ENCODE data around the gene SP5.

GRCh38 chr2:170681311-170681710 is 33.8 kb upstream of the SP5 start:
- no peak for TF ChIP-seq CTCF (IDR thresholded peaks at IDR 0.05; ENCODE audit: low read length)
- no peak for TF ChIP-seq EZH2 (optimal IDR thresholded peaks at IDR 0.05; ENCODE audit: low read depth, low read length)
- no peak for TF ChIP-seq EZH2phosphoT487 (IDR thresholded peaks at IDR 0.05; ENCODE audit: low read length)
